Neural progenitor cell (in vitro differentiated cells): ENCODE data around the gene CMTM4. TPM values are rescaled to one million over a fixed set of nuclear protein-coding genes. Genes with fewer than 3 reads are reported as not detected.

Source experiments
- DNase-seq: peaks from one replicate; pipeline ENCODE4 v3.0.0-alpha.2; 2016; ENCODE audit warnings: low spot score
- H2AFZ ChIP-seq: fragments of 200-600 bp; sonication (generic); replicated peaks from 2 replicates; pipeline ENCODE4 v1.6.1; 2016; ENCODE audit warnings: antibody characterized with exemption
- H3F3A ChIP-seq: fragments of 200-600 bp; sonication (generic); 2 replicates; pipeline ENCODE4 v1.6.1; 2016; ENCODE audit warnings: antibody characterized with exemption, low read depth
- H3K27ac ChIP-seq: fragments of 200-600 bp; sonication (generic); 2 replicates; pipeline ENCODE4 v1.5.1; 2016; ENCODE audit warnings: mild to moderate bottlenecking
- H3K27me3 ChIP-seq: fragments of 200-600 bp; sonication (generic); 2 replicates; pipeline ENCODE4 v1.6.1; 2016; ENCODE audit warnings: mild to moderate bottlenecking, moderate library complexity
- H3K36me3 ChIP-seq: fragments of 200-600 bp; sonication (generic); 2 replicates; pipeline ENCODE4 v1.5.1; 2016
- H3K4me1 ChIP-seq: fragments of 200-600 bp; sonication (generic); 2 replicates; pipeline ENCODE4 v1.6.1; 2016; ENCODE audit warnings: mixed run types
- H3K4me2 ChIP-seq: fragments of 200-600 bp; sonication (generic); 2 replicates; pipeline ENCODE4 v1.6.1; 2016
- H3K4me3 ChIP-seq: fragments of 200-600 bp; sonication (generic); 2 replicates; pipeline ENCODE4 v1.5.1; 2016
- H3K79me2 ChIP-seq: fragments of 200-600 bp; sonication (generic); 2 replicates; pipeline ENCODE4 v1.6.1; 2016; ENCODE audit warnings: low read depth
- H3K9ac ChIP-seq: fragments of 200-600 bp; sonication (generic); 2 replicates; pipeline ENCODE4 v1.6.1; 2016
- H3K9me3 ChIP-seq: fragments of 200-600 bp; sonication (generic); 2 replicates; pipeline ENCODE4 v1.5.1; 2016; ENCODE audit warnings: low read depth
- H4K20me1 ChIP-seq: fragments of 200-600 bp; sonication (generic); 2 replicates; pipeline ENCODE4 v1.6.1; 2016; ENCODE audit warnings: low read depth
- H3K27ac Mint-ChIP-seq: 3 replicates; pipeline ENCODE4 v1.8.0; 2021; ENCODE audit warnings: mixed read lengths
- H3K27me3 Mint-ChIP-seq: 2 replicates; pipeline ENCODE4 v1.8.0; 2022; ENCODE audit warnings: low read depth, mild to moderate bottlenecking, inconsistent platforms, moderate library complexity, mixed read lengths; ENCODE audit not compliant: insufficient read depth
- H3K36me3 Mint-ChIP-seq: 3 replicates; pipeline ENCODE4 v1.8.0; 2021; ENCODE audit warnings: mixed read lengths
- H3K4me1 Mint-ChIP-seq: 3 replicates; pipeline ENCODE4 v1.8.0; 2021; ENCODE audit warnings: mixed read lengths
- H3K4me3 Mint-ChIP-seq: 3 replicates; pipeline ENCODE4 v1.8.0; 2021; ENCODE audit warnings: mild to moderate bottlenecking, moderate library complexity, mixed read lengths
- H3K9me3 Mint-ChIP-seq: 3 replicates; pipeline ENCODE4 v1.8.0; 2020; ENCODE audit warnings: mixed read lengths
- CTCF ChIP-seq: fragments of 200-600 bp; sonication (generic); IDR thresholded peaks from 2 replicates; pipeline ENCODE4 v1.5.1; 2017; ENCODE audit warnings: antibody characterized with exemption, mild to moderate bottlenecking
- EZH2 ChIP-seq: fragments of 200-600 bp; sonication (generic); IDR thresholded peaks from 2 replicates; pipeline ENCODE4 v1.6.1; 2017; ENCODE audit warnings: antibody characterized with exemption, mild to moderate bottlenecking, moderate library complexity
- EZH2phosphoT487 ChIP-seq: fragments of 200-600 bp; sonication (generic); IDR thresholded peaks from 2 replicates; pipeline ENCODE4 v1.6.1; 2017; ENCODE audit warnings: antibody characterized with exemption
- total RNA-seq: library from RNA; depleted of rRNA; stranded (reverse); fragments of >200 nt; gene quantifications from 2 replicates; pipeline ENCODE4 v1.2.3, GENCODE V29; 2015; ENCODE audit warnings: low replicate concordance

Gene CMTM4
- total RNA-seq, 1 donor from 2014 or later = 25.9 TPM

GRCh38 chr16:66677179-66677578, 19.4 kb downstream of the CMTM4 start:
- Histone ChIP-seq H3K9ac (no peak overlapping the region), H3K27ac (no peak overlapping the region), H3F3A (no peaks in the 10 kb centered on the region), H3K4me2 (no peak overlapping the region), H2AFZ (no peak overlapping the region), H3K4me3 (no peak overlapping the region), H3K4me1 (no peaks in the 10 kb centered on the region), H3K9me3 (no peaks in the 10 kb centered on the region), H4K20me1 (no peaks in the 10 kb centered on the region), H3K79me2 (peaks cover 6% of the 10 kb centered on the region), H3K27me3 (no peaks in the 10 kb centered on the region), H3K36me3 (no peaks in the 10 kb centered on the region)
- H3K27me3 Mint-ChIP-seq = no peaks in the 10 kb centered on the region
- no peak overlapping the region for H3K27ac Mint-ChIP-seq
- no peaks in the 10 kb centered on the region for H3K4me1 Mint-ChIP-seq
- H3K9me3 Mint-ChIP-seq = no peaks in the 10 kb centered on the region
- H3K4me3 Mint-ChIP-seq = no peak overlapping the region
- TF ChIP-seq CTCF (no peak), EZH2phosphoT487 (no peak), EZH2 (no peak)
- H3K36me3 Mint-ChIP-seq = peaks cover 3% of the 10 kb centered on the region
- DNase-seq = no peak

GRCh38 chr16:66676599-66676998, 19.9 kb downstream of the CMTM4 start:
- Histone ChIP-seq H3F3A (no peaks in the 10 kb centered on the region), H3K4me2 (no peak overlapping the region), H3K27ac (no peak overlapping the region), H3K9me3 (no peaks in the 10 kb centered on the region), H4K20me1 (no peaks in the 10 kb centered on the region), H3K36me3 (no peaks in the 10 kb centered on the region), H3K4me1 (no peaks in the 10 kb centered on the region), H3K4me3 (no peak overlapping the region), H3K9ac (no peak overlapping the region), H3K27me3 (no peaks in the 10 kb centered on the region), H3K79me2 (peaks cover 1% of the 10 kb centered on the region), H2AFZ (no peak overlapping the region)
- no peak for DNase-seq
- Mint-ChIP-seq H3K4me3 (no peak overlapping the region), H3K4me1 (no peaks in the 10 kb centered on the region), H3K36me3 (peaks cover 3% of the 10 kb centered on the region), H3K27me3 (no peaks in the 10 kb centered on the region), H3K9me3 (no peaks in the 10 kb centered on the region), H3K27ac (no peak overlapping the region)
- TF ChIP-seq EZH2 (no peak), EZH2phosphoT487 (no peak), CTCF (no peak)

- DNase-seq = no peak
- Mint-ChIP-seq H3K9me3 (no peaks in the 10 kb centered on the region), H3K27me3 (no peaks in the 10 kb centered on the region), H3K36me3 (peaks cover 1% of the 10 kb centered on the region), H3K4me1 (no peaks in the 10 kb centered on the region), H3K27ac (no peak overlapping the region), H3K4me3 (no peak overlapping the region)
- no peak overlapping the region for H3K9ac ChIP-seq
- H3K4me1 ChIP-seq = no peaks in the 10 kb centered on the region
- H3K4me3 ChIP-seq = no peak overlapping the region
- TF ChIP-seq EZH2phosphoT487 (no peak), CTCF (no peak), EZH2 (no peak)
- no peaks in the 10 kb centered on the region for H3F3A ChIP-seq
- H3K79me2 ChIP-seq = no peaks in the 10 kb centered on the region
- no peaks in the 10 kb centered on the region for H4K20me1 ChIP-seq
- H3K36me3 ChIP-seq = no peaks in the 10 kb centered on the region
- no peaks in the 10 kb centered on the region for H3K9me3 ChIP-seq
- no peak overlapping the region for H2AFZ ChIP-seq
- H3K4me2 ChIP-seq = no peak overlapping the region
- H3K27ac ChIP-seq = no peak overlapping the region
- no peaks in the 10 kb centered on the region for H3K27me3 ChIP-seq
Measured at GRCh38 chr16:66673691-66674090, 22.9 kb downstream of the CMTM4 start.
